HepG2 (cell line): ENCODE data around the gene LUC7L. TPM values are rescaled to one million over a fixed set of nuclear protein-coding genes. Genes with fewer than 3 reads are reported as not detected.
A peak's percentile ranks its signal among the peaks of the same experiment; 100 is the strongest.

Experiments used
- ADNP ChIP-seq: sonication (generic); formaldehyde crosslinking; IDR thresholded peaks from 2 replicates; pipeline ENCODE4 v1.4.0; 2020; ENCODE audit warnings: missing genetic modification reagents
- ARID3A ChIP-seq: IDR thresholded peaks from 2 replicates; pipeline ENCODE4 v1.6.1; 2012; ENCODE audit warnings: low read depth, low read length, improper control_type of control experiment
- CBFB ChIP-seq: sonication (generic); formaldehyde crosslinking; IDR thresholded peaks from 2 replicates; pipeline ENCODE4 v1.4.0; 2020; ENCODE audit warnings: missing genetic modification reagents
- KLF15 ChIP-seq: sonication (generic); formaldehyde crosslinking; IDR thresholded peaks from 2 replicates; pipeline ENCODE4 v1.8.1; 2023; ENCODE audit warnings: borderline replicate concordance, mild to moderate bottlenecking, inconsistent platforms, missing genetic modification reagents, mixed read lengths
- KMT2B ChIP-seq: IDR thresholded peaks from 2 replicates; pipeline ENCODE4 v1.6.1; 2016; ENCODE audit warnings: missing genetic modification reagents, missing compliant biosample characterization
- NFKBIZ ChIP-seq: IDR thresholded peaks from 2 replicates; pipeline ENCODE4 v1.6.1; 2018; ENCODE audit warnings: missing genetic modification reagents, missing compliant biosample characterization
- PATZ1 ChIP-seq: sonication (generic); formaldehyde crosslinking; IDR thresholded peaks from 2 replicates; pipeline ENCODE4 v1.4.0; 2020; ENCODE audit warnings: missing genetic modification reagents
- POLR2G ChIP-seq: fragments of 200-400 bp; formaldehyde crosslinking; IDR thresholded peaks from 2 replicates; pipeline ENCODE4 v1.6.1; 2018; ENCODE audit warnings: mild to moderate bottlenecking, low read depth, low read length, moderate library complexity
- RFX3 ChIP-seq: IDR thresholded peaks from 2 replicates; pipeline ENCODE4 v1.6.1; 2016; ENCODE audit warnings: missing biosample characterization, missing genetic modification reagents
- SNRNP70 ChIP-seq: fragments of 200-400 bp; formaldehyde crosslinking; IDR thresholded peaks from 2 replicates; pipeline ENCODE4 v1.6.1; 2017; ENCODE audit warnings: mild to moderate bottlenecking, low read depth, low read length, moderate library complexity
- TAF15 ChIP-seq: fragments of 200-400 bp; formaldehyde crosslinking; IDR thresholded peaks from one replicate; pipeline ENCODE4 v1.6.1; 2018; ENCODE audit warnings: mild to moderate bottlenecking, low read depth, low read length; ENCODE audit not compliant: poor library complexity, severe bottlenecking
- TFDP2 ChIP-seq: sonication (generic); formaldehyde crosslinking; IDR thresholded peaks from 2 replicates; pipeline ENCODE4 v1.4.0; 2020; ENCODE audit warnings: missing genetic modification reagents
- ZBTB43 ChIP-seq: sonication (generic); formaldehyde crosslinking; conservative IDR thresholded peaks from 2 replicates; pipeline ENCODE4 v1.4.0; 2020; ENCODE audit warnings: missing genetic modification reagents
- ZFP41 ChIP-seq: sonication (generic); formaldehyde crosslinking; IDR thresholded peaks from 2 replicates; pipeline ENCODE4 v1.4.0; 2020; ENCODE audit warnings: mild to moderate bottlenecking, missing genetic modification reagents, borderline replicate concordance
- ZNF296 ChIP-seq: sonication (generic); formaldehyde crosslinking; conservative IDR thresholded peaks from 2 replicates; pipeline ENCODE4 v1.5.0; 2020; ENCODE audit warnings: mild to moderate bottlenecking, missing genetic modification reagents
- ZNF501 ChIP-seq: sonication (generic); formaldehyde crosslinking; IDR thresholded peaks from 2 replicates; pipeline ENCODE4 v1.5.1; 2020; ENCODE audit warnings: mild to moderate bottlenecking, moderate library complexity, missing genetic modification reagents
- ZNF512B ChIP-seq: sonication (generic); formaldehyde crosslinking; IDR thresholded peaks from 2 replicates; pipeline ENCODE4 v1.5.1; 2020; ENCODE audit warnings: missing genetic modification reagents, mild to moderate bottlenecking, borderline replicate concordance
- ZNF615 ChIP-seq: sonication (generic); formaldehyde crosslinking; IDR thresholded peaks from 2 replicates; pipeline ENCODE4 v1.5.0; 2020; ENCODE audit warnings: mild to moderate bottlenecking, missing genetic modification reagents, borderline replicate concordance
- ZNF839 ChIP-seq: sonication (generic); formaldehyde crosslinking; IDR thresholded peaks from 2 replicates; pipeline ENCODE4 v1.4.0; 2020; ENCODE audit warnings: missing genetic modification reagents, mild to moderate bottlenecking, borderline replicate concordance
- polyA plus RNA-seq, 8 experiments: library from polyadenylated mRNA; depleted of rRNA in 3 of 8; stranded (reverse) in 7 of 8; unstranded in 1 of 8; fragments of >200 nt; fragmentation: Illumina TruSeq in 4 of 8; extraction: Trizol in 4 of 8; gene quantifications; 2 replicates each; pipeline versions ENCODE4 v1.2.1 to v1.2.3, GENCODE V29; 2011 to 2016; ENCODE audit warnings: low read depth in 4 of 8, missing spikeins in 1 of 8, mixed read lengths in 1 of 8; ENCODE audit not compliant: insufficient read depth in 1 of 8
- total RNA-seq, 5 experiments: library from RNA; depleted of rRNA; stranded (reverse); fragments of >200 nt; fragmentation: Illumina TruSeq; extraction: Trizol; gene quantifications; 2 replicates each; pipeline ENCODE4 v1.2.3, GENCODE V29; 2016; ENCODE audit warnings: low read depth in 1 of 5

LUC7L gene
- total and polyA plus RNA-seq, 2 of the 13 experiments (the other 11 are each of a cell fraction or from before 2014, with no cell fraction given) = 48.7 to 56.9 TPM

GRCh38 chr16:234468-235305, 5.4 kb upstream of the LUC7L start, which contains the start of gene FAM234A (continued):
- TF ChIP-seq ZNF512B (no peak), CBFB (CRISPR knock-in tag) (0 out of 2 replicates have a peak, but pooled peaks have one; percentile 28), ZNF839 (CRISPR knock-in tag) (no peak), TFDP2 (CRISPR knock-in tag) (peak; percentile 79), ZBTB43 (CRISPR knock-in tag) (no peak), ARID3A (no peak), ZNF615 (CRISPR knock-in tag) (no peak), SNRNP70 (no peak), KLF15 (CRISPR knock-in tag) (0 out of 2 replicates have a peak, but pooled peaks have one; percentile 12), TAF15 (peak; percentile 61), NFKBIZ (0 out of 2 replicates have a peak, but pooled peaks have one; percentile 3), PATZ1 (CRISPR knock-in tag) (peak; percentile 78), POLR2G (peak; percentile 77), ZNF296 (CRISPR knock-in tag) (no peak), RFX3 (CRISPR knock-in tag) (peak; percentile 72), ZFP41 (CRISPR knock-in tag) (no peak), KMT2B (CRISPR knock-in tag) (peak; percentile 58; the same call in 1 of the 2 replicates), ADNP (CRISPR knock-in tag) (no peak), ZNF501 (peak; percentile 54; the same call in 1 of the 2 replicates)
